H1 (cell line): ENCODE results near the gene ARPC4. TPM values are rescaled to one million over a fixed set of nuclear protein-coding genes. Genes with fewer than 3 reads are reported as not detected.

Source experiments
- CTCF ChIA-PET: fragments of 300-600 bp; sonication (Branson Sonifier 250); formaldehyde crosslinking; loops from one replicate; lab custom pipeline; 2021; ENCODE audit not compliant: partially characterized antibody; lab: Charles Lee
- POLR2A ChIA-PET: fragments of 300-600 bp; sonication (Branson Sonifier 250); formaldehyde crosslinking; loops from one replicate; lab custom pipeline; 2021; ENCODE audit warnings: inconsistent platforms; ENCODE audit not compliant: partially characterized antibody; lab: Charles Lee
- DNase-seq, 2 experiments: peaks; one replicate each; pipeline versions ENCODE4 v3.0.0 to v3.0.0-alpha.2; 2010 to 2022; ENCODE audit warnings: low spot score in 2 of 2, low read depth in 1 of 2, mixed read lengths in 1 of 2
- FAIRE-seq: peaks from 2 replicates; lab custom pipeline; 2011; peaks lifted over from hg19 to GRCh38; lab: Jason Lieb, UNC
- H2AFZ ChIP-seq: 2 replicates; pipeline ENCODE4 v1.8.1; 2012; ENCODE audit warnings: low read length, inconsistent platforms
- H2AK5ac ChIP-seq: 2 replicates; pipeline ENCODE4 v1.6.1; 2013; ENCODE audit warnings: low read depth, low read length
- H2BK120ac ChIP-seq: replicated peaks from 2 replicates; pipeline ENCODE3; 2013; ENCODE audit warnings: low read depth, low read length, inconsistent platforms
- H2BK12ac ChIP-seq: 2 replicates; pipeline ENCODE4 v1.6.1; 2013; ENCODE audit warnings: low read depth, low read length
- H2BK15ac ChIP-seq: 2 replicates; pipeline ENCODE4 v1.6.1; 2013; ENCODE audit warnings: low read length
- H2BK20ac ChIP-seq: 2 replicates; pipeline ENCODE4 v1.6.1; 2013; ENCODE audit warnings: low read length
- H2BK5ac ChIP-seq: 2 replicates; pipeline ENCODE4 v1.6.1; 2013; ENCODE audit warnings: low read depth, low read length
- H3K14ac ChIP-seq: 2 replicates; pipeline ENCODE4 v1.6.1; 2013; ENCODE audit warnings: inconsistent platforms; ENCODE audit not compliant: insufficient read length
- H3K18ac ChIP-seq: 2 replicates; pipeline ENCODE4 v1.6.1; 2013; ENCODE audit warnings: low read length; ENCODE audit errors: extremely low read depth
- H3K23ac ChIP-seq: 2 replicates; pipeline ENCODE4 v1.6.1; 2013; ENCODE audit warnings: inconsistent platforms; ENCODE audit not compliant: insufficient read length
- H3K23me2 ChIP-seq: 2 replicates; pipeline ENCODE4 v1.6.1; 2013; ENCODE audit warnings: low read depth, low read length
- H3K27ac ChIP-seq: 2 replicates; pipeline ENCODE4 v1.6.1; 2011; ENCODE audit warnings: low read depth, low read length, inconsistent platforms
- H3K27me3 ChIP-seq, 4 experiments: replicated peaks in 1 of 4; 1 replicate in 1 of 4; 2 replicates in 3 of 4; pipeline versions ENCODE4 v1.6.1 to v1.8.1; 2011 to 2013; ENCODE audit warnings: low read length in 3 of 4, mild to moderate bottlenecking in 3 of 4, inconsistent platforms in 2 of 4, mixed read lengths in 2 of 4, moderate library complexity in 1 of 4; ENCODE audit not compliant: control insufficient read depth in 3 of 4, insufficient read depth in 3 of 4; ENCODE audit errors: extremely low read depth in 1 of 4
- H3K36me3 ChIP-seq, 4 experiments: 2 replicates each; pipeline versions ENCODE4 v1.6.1 to v1.8.1; 2011 to 2013; ENCODE audit warnings: mild to moderate bottlenecking in 4 of 4, low read length in 3 of 4, moderate library complexity in 2 of 4, control low read depth in 1 of 4, inconsistent platforms in 1 of 4; ENCODE audit not compliant: insufficient read depth in 4 of 4, control insufficient read depth in 2 of 4
- H3K4ac ChIP-seq: replicated peaks from 2 replicates; pipeline ENCODE3; 2013; ENCODE audit warnings: low read length, low read depth, mixed read lengths, inconsistent platforms; ENCODE audit not compliant: insufficient read length
- H3K4me1 ChIP-seq, 4 experiments: replicated peaks in 1 of 4; 1 replicate in 1 of 4; 2 replicates in 3 of 4; pipeline versions ENCODE4 v1.6.1 to v1.8.1; 2011 to 2013; ENCODE audit warnings: low read length in 3 of 4, inconsistent platforms in 2 of 4, mixed read lengths in 1 of 4; ENCODE audit not compliant: insufficient read depth in 4 of 4, control insufficient read depth in 3 of 4
- H3K4me2 ChIP-seq, 2 experiments: 2 replicates each; pipeline versions ENCODE4 v1.6.1 to v1.8.1; 2011 to 2013; ENCODE audit warnings: low read depth in 2 of 2, low read length in 2 of 2, control low read depth in 1 of 2, inconsistent platforms in 1 of 2, mild to moderate bottlenecking in 1 of 2; ENCODE audit not compliant: insufficient read depth in 1 of 2
- H3K4me3 ChIP-seq, 4 experiments: fragments of 200-600, 300-600 bp in 1 of 4; sonication (generic), shearing (Covaris generic), sonication (Bioruptor Twin) in 1 of 4; 2 replicates each; pipeline versions ENCODE4 v1.5.1 to v1.8.1; 2011 to 2016; ENCODE audit warnings: low read length in 4 of 4, low read depth in 3 of 4, control low read depth in 2 of 4, inconsistent platforms in 2 of 4, mild to moderate bottlenecking in 2 of 4, mixed read lengths in 1 of 4, moderate library complexity in 1 of 4; ENCODE audit not compliant: insufficient read depth in 2 of 4; ENCODE audit errors: extremely low read depth in 1 of 4
- H3K56ac ChIP-seq: replicated peaks from 2 replicates; pipeline ENCODE3; 2013; ENCODE audit warnings: low read depth, mild to moderate bottlenecking, mixed read lengths, low read length, inconsistent platforms; ENCODE audit not compliant: insufficient read length
- H3K79me1 ChIP-seq: 2 replicates; pipeline ENCODE4 v1.6.1; 2013; ENCODE audit warnings: low read depth, low read length, control low read depth
- H3K79me2 ChIP-seq, 2 experiments: 2 replicates each; pipeline versions ENCODE4 v1.6.1 to v1.8.1; 2012 to 2013; ENCODE audit warnings: low read length in 2 of 2, mild to moderate bottlenecking in 2 of 2, inconsistent platforms in 1 of 2; ENCODE audit not compliant: insufficient read depth in 2 of 2, control insufficient read depth in 1 of 2
- H3K9ac ChIP-seq, 4 experiments: replicated peaks in 1 of 4; 1 replicate in 1 of 4; 2 replicates in 3 of 4; pipeline versions ENCODE4 v1.6.1 to v1.8.1; 2011 to 2013; ENCODE audit warnings: low read depth in 3 of 4, low read length in 3 of 4, control low read depth in 2 of 4, mild to moderate bottlenecking in 2 of 4, moderate library complexity in 2 of 4, inconsistent platforms in 1 of 4; ENCODE audit errors: extremely low read depth in 1 of 4
- H3K9me3 ChIP-seq, 2 experiments: 2 replicates each; pipeline versions ENCODE4 v1.6.1 to v1.8.1; 2012 to 2013; ENCODE audit warnings: mild to moderate bottlenecking in 2 of 2, moderate library complexity in 2 of 2, control low read depth in 1 of 2, inconsistent platforms in 1 of 2, low read depth in 1 of 2, low read length in 1 of 2, mixed read lengths in 1 of 2; ENCODE audit not compliant: insufficient read depth in 2 of 2
- H4K20me1 ChIP-seq, 2 experiments: replicated peaks in 1 of 2; 2 replicates each; pipeline versions ENCODE3 to v1.8.1; 2011 to 2013; ENCODE audit warnings: inconsistent platforms in 2 of 2, low read length in 2 of 2, mild to moderate bottlenecking in 1 of 2; ENCODE audit not compliant: insufficient read depth in 2 of 2, control insufficient read depth in 1 of 2
- H4K5ac ChIP-seq: 2 replicates; pipeline ENCODE4 v1.6.1; 2013; ENCODE audit warnings: low read length, low read depth, mixed read lengths, inconsistent platforms; ENCODE audit not compliant: insufficient read length
- H4K8ac ChIP-seq: 2 replicates; pipeline ENCODE4 v1.8.0; 2013; ENCODE audit warnings: mild to moderate bottlenecking, moderate library complexity, low read length, inconsistent platforms; ENCODE audit not compliant: insufficient read depth; ENCODE audit errors: extremely low read depth
- H4K91ac ChIP-seq: replicated peaks from 2 replicates; pipeline ENCODE3; 2013; ENCODE audit warnings: low read length, mixed read lengths, inconsistent platforms; ENCODE audit not compliant: insufficient read length
- EGR1 ChIP-seq: IDR thresholded peaks from 2 replicates; pipeline ENCODE4 v1.6.1; 2011; ENCODE audit warnings: low read depth, low read length, borderline replicate concordance
- HDAC2 ChIP-seq, 2 experiments: fragments of 300-600 bp in 1 of 2; sonication (generic) in 1 of 2; IDR thresholded peaks; 2 replicates each; pipeline ENCODE4 v1.6.1; 2011 to 2012; ENCODE audit warnings: low read depth in 2 of 2, low read length in 2 of 2, mild to moderate bottlenecking in 2 of 2, moderate library complexity in 2 of 2, borderline replicate concordance in 1 of 2, inconsistent platforms in 1 of 2
- SAP30 ChIP-seq: fragments of 300-600 bp; sonication (generic); IDR thresholded peaks from 2 replicates; pipeline ENCODE4 v1.7.1; 2012; ENCODE audit warnings: low read length, moderate library complexity, mild to moderate bottlenecking, inconsistent platforms; ENCODE audit not compliant: insufficient read depth, insufficient replicate concordance
- TAF1 ChIP-seq: IDR thresholded peaks from 2 replicates; pipeline ENCODE4 v1.6.1; 2011; ENCODE audit warnings: mild to moderate bottlenecking, low read depth, low read length
- WGBS, 2 experiments: shearing (Covaris generic) in 1 of 2; methylation state at CpG; one replicate each; pipeline versions ENCODE4 v1.1.6 to v1.1.7; 2013 to 2015; ENCODE audit warnings: low lambda C conversion rate in 2 of 2, mixed read lengths in 2 of 2, inconsistent platforms in 1 of 2, low coverage in 1 of 2, missing lambda C conversion rate in 1 of 2; ENCODE audit not compliant: insufficient replicate concordance in 2 of 2, insufficient coverage in 1 of 2, insufficient read length in 1 of 2; ENCODE audit errors: extremely low coverage in 1 of 2, missing lambda C conversion rate in 1 of 2; 5-methylcytosine and 5-hydroxymethylcytosine counted together
- polyA plus RNA-seq, 7 experiments: library from polyadenylated mRNA; depleted of rRNA in 3 of 7; stranded (reverse) in 5 of 7; unstranded in 2 of 7; fragments of >200 nt in 5 of 7; fragments of 200-250 nt in 2 of 7; gene quantifications; 1 replicate in 5 of 7; 2 replicates in 1 of 7; 4 replicates in 1 of 7; pipeline versions ENCODE4 v1.2.1 to v1.2.3, GENCODE V29; 2011 to 2013; ENCODE audit warnings: missing spikeins in 2 of 7, mixed read lengths in 2 of 7
- total RNA-seq: library from RNA; stranded (reverse); fragmentation: NEBNext Ultra II Directional; extraction: Animal tissue kit (Norgen Biotek cat#: 25700); gene quantifications from 2 replicates; pipeline ENCODE4 v1.2.1, GENCODE V29; 2021
- TF ChIP-seq, protein P1 (sequence below): IDR thresholded peaks from 2 replicates; pipeline ENCODE4 v1.6.1; 2011; ENCODE audit warnings: low read length, improper control_type of control experiment
- TF ChIP-seq, protein P2 (sequence below): IDR thresholded peaks from 2 replicates; pipeline ENCODE4 v1.6.1; 2012; ENCODE audit warnings: low read length, inconsistent platforms
- TF ChIP-seq, protein P3 (sequence below), 3 experiments: IDR thresholded peaks; 1 replicate in 2 of 3; 2 replicates in 1 of 3; pipeline versions ENCODE4 v1.5.1 to v1.6.1; 2011; ENCODE audit warnings: low read length in 3 of 3, mild to moderate bottlenecking in 3 of 3, inconsistent platforms in 2 of 3, low read depth in 1 of 3, moderate library complexity in 1 of 3; ENCODE audit not compliant: insufficient read depth in 1 of 3; ENCODE audit errors: control extremely low read depth in 1 of 3

The ARPC4 gene
- total and polyA plus RNA-seq, 2 of the 8 experiments (the other 6 are each of a cell fraction or from before 2014, with no cell fraction given) = 138 to 154 TPM

DNA sequence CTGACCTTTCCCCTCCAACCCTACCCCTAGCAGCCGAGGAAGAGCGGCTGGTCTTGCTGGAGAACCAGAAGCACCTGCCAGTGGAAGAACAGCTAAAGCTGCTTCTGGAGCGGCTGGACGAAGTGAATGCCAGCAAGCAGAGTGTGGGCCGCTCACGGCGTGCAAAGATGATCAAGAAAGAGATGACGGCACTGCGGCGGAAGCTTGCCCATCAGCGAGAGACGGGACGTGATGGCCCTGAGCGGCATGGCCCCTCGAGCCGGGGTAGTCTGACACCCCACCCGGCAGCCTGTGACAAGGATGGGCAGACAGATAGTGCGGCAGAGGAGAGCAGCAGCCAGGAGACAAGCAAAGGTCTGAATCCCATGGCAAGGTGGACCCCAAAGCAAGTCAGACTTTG lies 49.3 kb upstream of the ARPC4 start:
- H2BK20ac ChIP-seq = no peak overlapping the region
- no peak for FAIRE-seq
- no peak overlapping the region for H4K8ac ChIP-seq
- no peak overlapping the region for H2AFZ ChIP-seq
- no peak overlapping the region for H3K27ac ChIP-seq
- H3K4me2 ChIP-seq = no peak overlapping the region
- WGBS, 2 experiments = 98% methylated on average over 18 of the region's 18 CpGs; no CpG with 5 or more reads in 1 of the 2 experiments
- no peak overlapping the region for H2AK5ac ChIP-seq
- H3K18ac ChIP-seq = no peak overlapping the region
- H4K20me1 ChIP-seq = peaks cover 2 to 14% of the 10 kb centered on the region in 2 experiments
- no peak overlapping the region for H3K4ac ChIP-seq
- H3K9me3 ChIP-seq = no peaks in the 10 kb centered on the region
- CTCF ChIA-PET = interaction anchor here (1.7 to 2.4 kb wide), 3 partner anchors 11 to 241 kb away, joined by 5 to 11 read pairs (median 10); no protein-coding TSS in a partner anchor
- H3K23me2 ChIP-seq = no peaks in the 10 kb centered on the region
- H3K27me3 ChIP-seq = 0 out of 7 replicates have a peak, but pooled peaks cover 0 to 2% (median 0%) of the 10 kb centered on the region in 4 experiments
- peaks cover 66 to 98% (median 90%) of the 10 kb centered on the region in 4 experiments for H3K36me3 ChIP-seq
- peaks cover 5% of the 10 kb centered on the region; the same call in 1 of the 2 replicates for H3K79me1 ChIP-seq
- no peak overlapping the region for H4K5ac ChIP-seq
- H3K4me3 ChIP-seq = no peak overlapping the region
- H3K9ac ChIP-seq = no peak overlapping the region
- no peak overlapping the region for H2BK15ac ChIP-seq
- H3K14ac ChIP-seq = no peak overlapping the region
- no peak overlapping the region for H4K91ac ChIP-seq
- POLR2A ChIA-PET = interaction anchor here (1.2 to 6.7 kb wide), 3 partner anchors 10 to 100 kb away, joined by 3 to 56 read pairs (median 4); partner anchors contain the start of gene BRPF1
- H2BK120ac ChIP-seq = no peak overlapping the region
- H2BK12ac ChIP-seq = no peak overlapping the region
- no peak overlapping the region for H3K56ac ChIP-seq
- H3K4me1 ChIP-seq = no peaks in the 10 kb centered on the region
- H3K79me2 ChIP-seq = no peaks in the 10 kb centered on the region
- no peak overlapping the region for H3K23ac ChIP-seq
- no peak for DNase-seq
- H2BK5ac ChIP-seq = no peak overlapping the region
- TF ChIP-seq, protein P1, sequence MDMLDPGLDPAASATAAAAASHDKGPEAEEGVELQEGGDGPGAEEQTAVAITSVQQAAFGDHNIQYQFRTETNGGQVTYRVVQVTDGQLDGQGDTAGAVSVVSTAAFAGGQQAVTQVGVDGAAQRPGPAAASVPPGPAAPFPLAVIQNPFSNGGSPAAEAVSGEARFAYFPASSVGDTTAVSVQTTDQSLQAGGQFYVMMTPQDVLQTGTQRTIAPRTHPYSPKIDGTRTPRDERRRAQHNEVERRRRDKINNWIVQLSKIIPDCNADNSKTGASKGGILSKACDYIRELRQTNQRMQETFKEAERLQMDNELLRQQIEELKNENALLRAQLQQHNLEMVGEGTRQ = no peak
- TF ChIP-seq EGR1 (no peak), HDAC2 (IDR thresholded peaks at IDR 0.05; ENCODE audit: borderline replicate concordance in 1 of 2, low read depth in 2 of 2, low read length in 2 of 2) (no peak), TAF1 (no peak), SAP30 (no peak)
- TF ChIP-seq, protein P2, sequence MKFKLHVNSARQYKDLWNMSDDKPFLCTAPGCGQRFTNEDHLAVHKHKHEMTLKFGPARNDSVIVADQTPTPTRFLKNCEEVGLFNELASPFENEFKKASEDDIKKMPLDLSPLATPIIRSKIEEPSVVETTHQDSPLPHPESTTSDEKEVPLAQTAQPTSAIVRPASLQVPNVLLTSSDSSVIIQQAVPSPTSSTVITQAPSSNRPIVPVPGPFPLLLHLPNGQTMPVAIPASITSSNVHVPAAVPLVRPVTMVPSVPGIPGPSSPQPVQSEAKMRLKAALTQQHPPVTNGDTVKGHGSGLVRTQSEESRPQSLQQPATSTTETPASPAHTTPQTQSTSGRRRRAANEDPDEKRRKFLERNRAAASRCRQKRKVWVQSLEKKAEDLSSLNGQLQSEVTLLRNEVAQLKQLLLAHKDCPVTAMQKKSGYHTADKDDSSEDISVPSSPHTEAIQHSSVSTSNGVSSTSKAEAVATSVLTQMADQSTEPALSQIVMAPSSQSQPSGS = no peak
- TF ChIP-seq, protein P3, sequence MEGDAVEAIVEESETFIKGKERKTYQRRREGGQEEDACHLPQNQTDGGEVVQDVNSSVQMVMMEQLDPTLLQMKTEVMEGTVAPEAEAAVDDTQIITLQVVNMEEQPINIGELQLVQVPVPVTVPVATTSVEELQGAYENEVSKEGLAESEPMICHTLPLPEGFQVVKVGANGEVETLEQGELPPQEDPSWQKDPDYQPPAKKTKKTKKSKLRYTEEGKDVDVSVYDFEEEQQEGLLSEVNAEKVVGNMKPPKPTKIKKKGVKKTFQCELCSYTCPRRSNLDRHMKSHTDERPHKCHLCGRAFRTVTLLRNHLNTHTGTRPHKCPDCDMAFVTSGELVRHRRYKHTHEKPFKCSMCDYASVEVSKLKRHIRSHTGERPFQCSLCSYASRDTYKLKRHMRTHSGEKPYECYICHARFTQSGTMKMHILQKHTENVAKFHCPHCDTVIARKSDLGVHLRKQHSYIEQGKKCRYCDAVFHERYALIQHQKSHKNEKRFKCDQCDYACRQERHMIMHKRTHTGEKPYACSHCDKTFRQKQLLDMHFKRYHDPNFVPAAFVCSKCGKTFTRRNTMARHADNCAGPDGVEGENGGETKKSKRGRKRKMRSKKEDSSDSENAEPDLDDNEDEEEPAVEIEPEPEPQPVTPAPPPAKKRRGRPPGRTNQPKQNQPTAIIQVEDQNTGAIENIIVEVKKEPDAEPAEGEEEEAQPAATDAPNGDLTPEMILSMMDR (IDR thresholded peaks at IDR 0.05; ENCODE audit: control extremely low read depth in 1 of 3, insufficient read depth in 1 of 3, low read depth in 1 of 3, low read length in 3 of 3) = no peak
